BJ (cell line): ENCODE data around the gene SLC39A11. TPM values are rescaled to one million over a fixed set of nuclear protein-coding genes. Genes with fewer than 3 reads are reported as not detected.

Experiments
- CTCF ChIA-PET: fragments of 350-600 bp; formaldehyde crosslinking; extraction: SDS; loops from one replicate; lab custom pipeline; 2021; ENCODE audit warnings: antibody characterized with exemption, inconsistent platforms; lab: Yijun Ruan, JAX
- POLR2A ChIA-PET: fragments of 300-600 bp; sonication (Branson Sonifier 250); formaldehyde crosslinking; extraction: SDS; loops from one replicate; lab custom pipeline; 2021; ENCODE audit warnings: antibody characterized with exemption; lab: Charles Lee
- DNase-seq: peaks from one replicate; pipeline ENCODE4 v3.0.0-alpha.2; 2011; ENCODE audit warnings: low read depth
- H3K27me3 ChIP-seq: 2 replicates; pipeline ENCODE4 v1.6.0; 2011; ENCODE audit warnings: low read length; ENCODE audit not compliant: control insufficient read depth, insufficient read depth
- H3K36me3 ChIP-seq: 2 replicates; pipeline ENCODE4 v1.5.1; 2011; ENCODE audit warnings: low read length; ENCODE audit not compliant: control insufficient read depth, insufficient read depth
- H3K4me3 ChIP-seq: 2 replicates; pipeline ENCODE4 v1.5.1; 2011; ENCODE audit warnings: low read depth, mild to moderate bottlenecking, control low read depth, low read length
- CTCF ChIP-seq: IDR thresholded peaks from 2 replicates; pipeline ENCODE4 v1.5.1; 2011; ENCODE audit warnings: low read depth, mild to moderate bottlenecking, control low read depth, inconsistent platforms, low read length, moderate library complexity; ENCODE audit not compliant: insufficient read depth
- polyA plus RNA-seq: library from polyadenylated mRNA; depleted of rRNA; stranded (reverse); fragments of >200 nt; gene quantifications from 2 replicates; pipeline ENCODE4 v1.2.3, GENCODE V29; 2011

The SLC39A11 gene
- polyA plus RNA-seq, 1 experiment = 20.9 TPM

GRCh38 chr17:73074566-73074965 is 17.9 kb downstream of the SLC39A11 start:
- no peak for DNase-seq
- Histone ChIP-seq H3K4me3 (no peak overlapping the region), H3K27me3 (no peaks in the 10 kb centered on the region), H3K36me3 (peaks cover 2% of the 10 kb centered on the region; the same call in 1 of the 2 replicates)
- no peak for TF ChIP-seq CTCF
- POLR2A ChIA-PET = interaction anchor here (0.6 kb wide), 1 partner anchor 12 kb away, joined by 3 read pairs; no protein-coding TSS in a partner anchor
- CTCF ChIA-PET = interaction anchor here (1.9 kb wide), 1 partner anchor 17 kb away, joined by 6 read pairs; the partner anchor contains the start of gene SLC39A11

- CTCF ChIA-PET = interaction anchor here (1.9 kb wide), 1 partner anchor 20 kb away, joined by 6 read pairs; the partner anchor contains the start of gene SLC39A11
- POLR2A ChIA-PET = no interaction called here
- H3K27me3 ChIP-seq = no peaks in the 10 kb centered on the region
- no peak for DNase-seq
- H3K4me3 ChIP-seq = no peak overlapping the region
- H3K36me3 ChIP-seq = peaks cover 2% of the 10 kb centered on the region; the same call in 1 of the 2 replicates
- TF ChIP-seq CTCF = no peak
Measured at GRCh38 chr17:73072219-73072962, 20.1 kb downstream of the SLC39A11 start.

- Histone ChIP-seq H3K4me3 (no peak overlapping the region), H3K36me3 (peaks cover 2% of the 10 kb centered on the region; the same call in 1 of the 2 replicates), H3K27me3 (no peaks in the 10 kb centered on the region)
- DNase-seq = peak; percentile 36
- ChIA-PET POLR2A (no interaction called here), CTCF (interaction anchor here (0.9 to 1.7 kb wide), 3 partner anchors 10 to 85 kb away, joined by 3 to 8 read pairs (median 3); no protein-coding TSS in a partner anchor)
- no peak for TF ChIP-seq CTCF
Measured at GRCh38 chr17:73071066-73071999, 21.2 kb downstream of the SLC39A11 start.

GRCh38 chr17:73069841-73070240 is 22.6 kb downstream of the SLC39A11 start:
- POLR2A ChIA-PET = no interaction called here
- no peak for DNase-seq
- CTCF ChIA-PET = interaction anchor here (1.3 to 1.7 kb wide), 3 partner anchors 11 to 101 kb away, joined by 3 to 8 read pairs (median 4); no protein-coding TSS in a partner anchor
- no peaks in the 10 kb centered on the region for H3K27me3 ChIP-seq
- no peak overlapping the region for H3K4me3 ChIP-seq
- TF ChIP-seq CTCF = no peak
- H3K36me3 ChIP-seq = peaks cover 2% of the 10 kb centered on the region; the same call in 1 of the 2 replicates
